GM23338 (cell line): Measurements from ENCODE around the gene ACADS. TPM values are rescaled to one million over a fixed set of nuclear protein-coding genes. Genes with fewer than 3 reads are reported as not detected.

Experiments used
- ATAC-seq: fragments of 200-7000 bp; cut with Tn5 transposase; 3 replicates; pipeline ENCODE4 v1.9.1; 2020
- DNase-seq: peaks from one replicate; pipeline ENCODE4 v3.0.0-alpha.2; 2015; ENCODE audit warnings: low spot score
- H2AFZ ChIP-seq: fragments of 200-600 bp; sonication (generic); 2 replicates; pipeline ENCODE4 v1.8.0; 2016; ENCODE audit warnings: antibody characterized with exemption, mild to moderate bottlenecking, moderate library complexity
- H3F3A ChIP-seq: fragments of 200-600 bp; sonication (generic); replicated peaks from 2 replicates; pipeline ENCODE4 v1.8.0; 2017; ENCODE audit warnings: antibody characterized with exemption, mixed run types, low read depth
- H3K27ac ChIP-seq: fragments of 200-600 bp; sonication (generic); 2 replicates; pipeline ENCODE4 v1.6.1; 2016; ENCODE audit warnings: low read depth
- H3K27me3 ChIP-seq: fragments of 200-600 bp; sonication (generic); 2 replicates; pipeline ENCODE4 v1.8.0; 2016; ENCODE audit warnings: mild to moderate bottlenecking, mixed run types, moderate library complexity; ENCODE audit not compliant: insufficient read depth
- H3K36me3 ChIP-seq: fragments of 200-600 bp; sonication (generic); 2 replicates; pipeline ENCODE4 v1.8.0; 2016; ENCODE audit warnings: mild to moderate bottlenecking; ENCODE audit not compliant: insufficient read depth
- H3K4me1 ChIP-seq: fragments of 200-600 bp; sonication (generic); 2 replicates; pipeline ENCODE4 v1.8.0; 2016; ENCODE audit warnings: mild to moderate bottlenecking, moderate library complexity; ENCODE audit not compliant: insufficient read depth
- H3K4me2 ChIP-seq: fragments of 200-600 bp; sonication (generic); 2 replicates; pipeline ENCODE4 v1.7.1; 2017; ENCODE audit warnings: mixed run types
- H3K4me3 ChIP-seq: fragments of 200-600 bp; sonication (generic); 2 replicates; pipeline ENCODE4 v1.6.1; 2016; ENCODE audit warnings: mixed run types
- H3K79me2 ChIP-seq: fragments of 200-600 bp; sonication (generic); replicated peaks from 2 replicates; pipeline ENCODE4 v1.8.0; 2017; ENCODE audit warnings: mild to moderate bottlenecking; ENCODE audit not compliant: insufficient read depth
- H3K9me2 ChIP-seq: fragments of 200-600 bp; sonication (generic); 2 replicates; pipeline ENCODE4 v1.8.0; 2017; ENCODE audit not compliant: insufficient read depth
- H4K20me1 ChIP-seq: fragments of 200-600 bp; sonication (generic); replicated peaks from 2 replicates; pipeline ENCODE4 v1.8.0; 2017; ENCODE audit warnings: mild to moderate bottlenecking; ENCODE audit not compliant: insufficient read depth
- H3K27ac Mint-ChIP-seq: 2 replicates; pipeline ENCODE4 v1.8.0; 2020; ENCODE audit warnings: inconsistent platforms, mild to moderate bottlenecking, moderate library complexity, mixed read lengths
- H3K27me3 Mint-ChIP-seq: 3 replicates; pipeline ENCODE4 v1.8.0; 2022; ENCODE audit warnings: low read depth, mild to moderate bottlenecking, moderate library complexity, mixed read lengths, inconsistent platforms; ENCODE audit not compliant: insufficient read depth, poor library complexity
- H3K36me3 Mint-ChIP-seq: 3 replicates; pipeline ENCODE4 v1.8.0; 2021; ENCODE audit warnings: low read depth, mild to moderate bottlenecking, inconsistent platforms, moderate library complexity, mixed read lengths
- H3K4me1 Mint-ChIP-seq: 3 replicates; pipeline ENCODE4 v1.8.0; 2020; ENCODE audit warnings: mild to moderate bottlenecking, inconsistent platforms, mixed read lengths
- H3K4me3 Mint-ChIP-seq: 3 replicates; pipeline ENCODE4 v1.8.0; 2021; ENCODE audit warnings: moderate library complexity, mild to moderate bottlenecking, inconsistent platforms, mixed read lengths
- H3K9me3 Mint-ChIP-seq: 3 replicates; pipeline ENCODE4 v1.8.0; 2020; ENCODE audit warnings: moderate library complexity, mild to moderate bottlenecking, inconsistent platforms, mixed read lengths
- CREB1 ChIP-seq: fragments of 250-450 bp; sonication (Bioruptor Pico); IDR thresholded peaks from 2 replicates; pipeline ENCODE4 v1.5.0; 2020; ENCODE audit warnings: low read depth, mild to moderate bottlenecking, moderate library complexity
- CTCF ChIP-seq, 2 experiments: fragments of 200-600 bp in 1 of 2; sonication (generic) in 1 of 2; conservative IDR thresholded peaks; 2 replicates each; pipeline versions ENCODE4 v1.5.1 to v1.6.1; 2016 to 2017; ENCODE audit warnings: antibody characterized with exemption in 2 of 2, low read depth in 2 of 2, mild to moderate bottlenecking in 2 of 2, moderate library complexity in 1 of 2
- EZH2 ChIP-seq: fragments of 200-600 bp; sonication (generic); IDR thresholded peaks from one replicate; pipeline ENCODE4 v1.8.0; 2017; ENCODE audit warnings: antibody characterized with exemption, mild to moderate bottlenecking, low read depth; ENCODE audit not compliant: unreplicated experiment
- EZH2phosphoT487 ChIP-seq: fragments of 200-600 bp; sonication (generic); IDR thresholded peaks from one replicate; pipeline ENCODE4 v1.8.1; 2018; ENCODE audit warnings: antibody characterized with exemption; ENCODE audit not compliant: unreplicated experiment
- JUNB ChIP-seq: IDR thresholded peaks from one replicate; pipeline ENCODE4 v1.6.1; 2016; ENCODE audit warnings: antibody characterized with exemption; ENCODE audit not compliant: unreplicated experiment
- NANOG ChIP-seq: IDR thresholded peaks from 2 replicates; pipeline ENCODE4 v1.6.1; 2016; ENCODE audit warnings: antibody characterized with exemption, borderline replicate concordance
- POLR2AphosphoS5 ChIP-seq: IDR thresholded peaks from 2 replicates; pipeline ENCODE4 v1.6.1; 2016; ENCODE audit warnings: antibody characterized with exemption, low read depth
- REST ChIP-seq: IDR thresholded peaks from one replicate; pipeline ENCODE4 v1.6.1; 2018; ENCODE audit warnings: antibody characterized with exemption; ENCODE audit not compliant: unreplicated experiment
- STAT1 ChIP-seq: IDR thresholded peaks from one replicate; pipeline ENCODE4 v1.6.1; 2016; ENCODE audit warnings: antibody characterized with exemption; ENCODE audit not compliant: unreplicated experiment
- ZNF114 ChIP-seq: fragments of 250-450 bp; sonication (Bioruptor Pico); IDR thresholded peaks from 2 replicates; pipeline ENCODE4 v1.5.0; 2020; ENCODE audit warnings: mild to moderate bottlenecking, moderate library complexity
- ZNF331 ChIP-seq: fragments of 250-450 bp; sonication (Bioruptor Pico); IDR thresholded peaks from 2 replicates; pipeline ENCODE4 v1.5.0; 2020; ENCODE audit warnings: low read depth, mild to moderate bottlenecking, moderate library complexity
- ZNF462 ChIP-seq: fragments of 250-450 bp; sonication (Bioruptor Pico); IDR thresholded peaks from 2 replicates; pipeline ENCODE4 v1.5.0; 2020; ENCODE audit warnings: mild to moderate bottlenecking, moderate library complexity
- polyA plus RNA-seq: library from polyadenylated mRNA; unstranded; fragments of >200 nt; fragmentation: Nextera tagmentation; extraction: Ambion mirVana; gene quantifications from 2 replicates; pipeline ENCODE4 v1.2.1, GENCODE V29; 2016
- total RNA-seq: library from RNA; depleted of rRNA; stranded (reverse); fragments of >200 nt; shearing (Covaris generic); gene quantifications from 2 replicates; pipeline ENCODE4 v1.2.3, GENCODE V29; 2014
- TF ChIP-seq, protein P1 (sequence below): IDR thresholded peaks from 2 replicates; pipeline ENCODE4 v1.6.1; 2016; ENCODE audit warnings: antibody characterized with exemption

ACADS gene
- total and polyA plus RNA-seq, 2 experiments from 2014 or later = 3.1 to 5.7 TPM

- no peaks in the 10 kb centered on the region for H3K79me2 ChIP-seq
- Mint-ChIP-seq H3K27ac (no peak overlapping the region), H3K36me3 (peaks cover 12% of the 10 kb centered on the region; the same call in 2 of the 3 replicates), H3K4me1 (peaks cover 22% of the 10 kb centered on the region), H3K27me3 (peaks cover 6% of the 10 kb centered on the region), H3K4me3 (no peak overlapping the region), H3K9me3 (peaks cover 13% of the 10 kb centered on the region; the same call in 2 of the 3 replicates)
- H4K20me1 ChIP-seq = no peaks in the 10 kb centered on the region
- no peak overlapping the region for H3K4me3 ChIP-seq
- H3K27me3 ChIP-seq = no peaks in the 10 kb centered on the region
- no peaks in the 10 kb centered on the region for H3F3A ChIP-seq
- ATAC-seq (no peak), DNase-seq (no peak)
- H2AFZ ChIP-seq = no peak overlapping the region
- peaks cover 5% of the 10 kb centered on the region; the same call in 1 of the 2 replicates for H3K4me1 ChIP-seq
- TF ChIP-seq EZH2phosphoT487 (no peak), CTCF (conservative IDR thresholded peaks at IDR 0.05; ENCODE audit: low read depth in 2 of 2) (no peak), NANOG (no peak), EZH2 (no peak), REST (no peak), POLR2AphosphoS5 (no peak), CREB1 (CRISPR knock-in tag) (no peak), STAT1 (no peak), ZNF331 (CRISPR knock-in tag) (no peak), ZNF114 (CRISPR knock-in tag) (no peak), ZNF462 (CRISPR knock-in tag) (no peak), JUNB (no peak)
- TF ChIP-seq, protein P1, sequence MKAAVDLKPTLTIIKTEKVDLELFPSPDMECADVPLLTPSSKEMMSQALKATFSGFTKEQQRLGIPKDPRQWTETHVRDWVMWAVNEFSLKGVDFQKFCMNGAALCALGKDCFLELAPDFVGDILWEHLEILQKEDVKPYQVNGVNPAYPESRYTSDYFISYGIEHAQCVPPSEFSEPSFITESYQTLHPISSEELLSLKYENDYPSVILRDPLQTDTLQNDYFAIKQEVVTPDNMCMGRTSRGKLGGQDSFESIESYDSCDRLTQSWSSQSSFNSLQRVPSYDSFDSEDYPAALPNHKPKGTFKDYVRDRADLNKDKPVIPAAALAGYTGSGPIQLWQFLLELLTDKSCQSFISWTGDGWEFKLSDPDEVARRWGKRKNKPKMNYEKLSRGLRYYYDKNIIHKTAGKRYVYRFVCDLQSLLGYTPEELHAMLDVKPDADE = no peak
- no peaks in the 10 kb centered on the region for H3K36me3 ChIP-seq
- H3K9me2 ChIP-seq = no peaks in the 10 kb centered on the region
- no peak overlapping the region for H3K4me2 ChIP-seq
- H3K27ac ChIP-seq = no peak overlapping the region
These were observed 31.7 kb downstream of the ACADS start for GRCh38 chr12:120757226-120757742.
